HPDE6-E6E7 (cell line): ENCODE results near the gene LENG1.

Experiments
- DNase-seq: peaks from one replicate; pipeline ENCODE4 v3.0.0; 2011; ENCODE audit warnings: missing footprints; ENCODE audit errors: extremely low spot score

LENG1 gene

GRCh38 chr19:54109651-54110050, 49.9 kb downstream of the LENG1 start:
- DNase-seq, result no peak

GRCh38 chr19:54108496-54108895, 51.0 kb downstream of the LENG1 start:
- DNase-seq, result no peak

- DNase-seq, result no peak
Observed at GRCh38 chr19:54107876-54108490, 51.5 kb downstream of the LENG1 start.

GRCh38 chr19:54106716-54107115, 52.8 kb downstream of the LENG1 start:
- no peak for DNase-seq

GRCh38 chr19:54105796-54106195, 53.7 kb downstream of the LENG1 start:
- no peak for DNase-seq
